ENCODE measurements around the gene FMN2.

The FMN2 gene

GRCh38 chr1:240091614-240092300, at the start of gene FMN2:
FMN2 (plus strand) TSS chr1:240091883; CDS start chr1:240092110, 227 bp downstream.
- H3K27ac ChIP-seq = no peak within 1 kb of the TSS
- no peak for TF ChIP-seq CTCF (conservative IDR thresholded peaks at IDR 0.05)
- TF ChIP-seq ZFX (IDR thresholded peaks at IDR 0.05) = no peak

GRCh38 chr1:240044620-240045019, 47.1 kb upstream of the FMN2 start:
- H3K27ac ChIP-seq = no peak overlapping the region
- TF ChIP-seq CTCF (conservative IDR thresholded peaks at IDR 0.05) (no peak), ZFX (IDR thresholded peaks at IDR 0.05) (no peak)

- TF ChIP-seq CTCF (conservative IDR thresholded peaks at IDR 0.05) = no peak
- TF ChIP-seq ZFX (IDR thresholded peaks at IDR 0.05) = no peak
- H3K27ac ChIP-seq = no peak overlapping the region
Measured at GRCh38 chr1:240046000-240046399, 45.7 kb upstream of the FMN2 start.

GRCh38 chr1:240054109-240054701, 37.5 kb upstream of the FMN2 start:
- TF ChIP-seq ZFX (IDR thresholded peaks at IDR 0.05) (no peak), CTCF (conservative IDR thresholded peaks at IDR 0.05) (no peak)
- no peak overlapping the region for H3K27ac ChIP-seq

- no peak for TF ChIP-seq CTCF (conservative IDR thresholded peaks at IDR 0.05)
- no peak for TF ChIP-seq ZFX (IDR thresholded peaks at IDR 0.05)
- H3K27ac ChIP-seq = no peak overlapping the region
Measured at GRCh38 chr1:240055936-240056335, 35.7 kb upstream of the FMN2 start.

GRCh38 chr1:240056350-240056749, 35.3 kb upstream of the FMN2 start:
- no peak for TF ChIP-seq ZFX (IDR thresholded peaks at IDR 0.05)
- no peak for TF ChIP-seq CTCF (conservative IDR thresholded peaks at IDR 0.05)
- H3K27ac ChIP-seq = no peak overlapping the region

- H3K27ac ChIP-seq = no peak overlapping the region
- TF ChIP-seq CTCF (conservative IDR thresholded peaks at IDR 0.05) (no peak), ZFX (IDR thresholded peaks at IDR 0.05) (no peak)
Measured at GRCh38 chr1:240058049-240058448, 33.6 kb upstream of the FMN2 start.
